Upper lobe of right lung (tissue), 1 donor: ENCODE measurements around the gene BCAS3. TPM values are rescaled to one million over a fixed set of nuclear protein-coding genes. Genes with fewer than 3 reads are reported as not detected.

ENCODE experiments used
- ATAC-seq: fragments of 200-7000 bp; cut with Tn5 transposase; one replicate; pipeline ENCODE4 v1.9.1; 2020; ENCODE audit warnings: mild to moderate bottlenecking, moderate library complexity
- DNase-seq: peaks from one replicate; pipeline ENCODE4 v3.0.0-alpha.2; 2020
- H3K27ac ChIP-seq: fragments of 200-600 bp; one replicate; pipeline ENCODE4 v1.8.0; 2022
- H3K27me3 ChIP-seq: fragments of 200-600 bp; one replicate; pipeline ENCODE4 v1.8.0; 2022; ENCODE audit warnings: mild to moderate bottlenecking
- H3K36me3 ChIP-seq: fragments of 200-600 bp; one replicate; pipeline ENCODE4 v1.8.0; 2022
- H3K4me1 ChIP-seq: fragments of 200-600 bp; one replicate; pipeline ENCODE4 v1.8.0; 2022
- H3K4me3 ChIP-seq: fragments of 200-600 bp; one replicate; pipeline ENCODE4 v1.8.0; 2022; ENCODE audit warnings: mild to moderate bottlenecking
- H3K9me3 ChIP-seq: fragments of 200-600 bp; one replicate; pipeline ENCODE4 v1.8.0; 2022
- intact Hi-C: fragments of 100-400 bp; cut with DNase I; formaldehyde crosslinking; loops from one replicate; pipeline ENCODE4 v1.11.0; 2022
- total RNA-seq: library from RNA; stranded (reverse); fragmentation: NEBNext Ultra II Directional; extraction: Animal tissue kit (Norgen Biotek cat#: 25700); gene quantifications from one replicate; pipeline ENCODE4 v1.2.1, GENCODE V29; 2021
- TF ChIP-seq, protein P1 (sequence below): fragments of 200-600 bp; IDR thresholded peaks from one replicate; pipeline ENCODE4 v1.8.0; 2022; ENCODE audit warnings: antibody characterized with exemption
- donor health status: DM: no; HTN: yes; CAD: no; lungs with severe emphysema.

Gene BCAS3
- total RNA-seq, 1 donor from 2014 or later = 23.5 TPM

DNA sequence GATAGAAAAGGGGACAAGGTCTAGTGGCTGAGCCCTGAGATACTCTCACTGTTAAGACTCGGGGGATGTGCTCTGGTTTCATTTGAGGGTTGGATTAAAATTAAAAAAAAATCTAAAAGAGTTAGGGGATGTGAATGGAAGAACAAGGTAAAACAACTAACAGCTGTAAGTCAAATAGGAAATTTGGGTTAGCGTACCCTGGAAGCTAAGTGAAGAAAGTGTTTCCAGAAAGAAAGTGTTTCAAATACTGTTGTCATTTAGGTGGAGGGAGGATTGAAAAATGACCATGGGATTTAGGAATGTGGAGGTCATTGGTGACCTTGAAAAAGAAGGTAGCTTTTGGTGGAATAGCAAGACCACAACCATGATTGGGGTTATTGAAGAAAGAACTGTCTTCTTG is 40.0 kb upstream of the BCAS3 start:
- TF ChIP-seq, protein P1, sequence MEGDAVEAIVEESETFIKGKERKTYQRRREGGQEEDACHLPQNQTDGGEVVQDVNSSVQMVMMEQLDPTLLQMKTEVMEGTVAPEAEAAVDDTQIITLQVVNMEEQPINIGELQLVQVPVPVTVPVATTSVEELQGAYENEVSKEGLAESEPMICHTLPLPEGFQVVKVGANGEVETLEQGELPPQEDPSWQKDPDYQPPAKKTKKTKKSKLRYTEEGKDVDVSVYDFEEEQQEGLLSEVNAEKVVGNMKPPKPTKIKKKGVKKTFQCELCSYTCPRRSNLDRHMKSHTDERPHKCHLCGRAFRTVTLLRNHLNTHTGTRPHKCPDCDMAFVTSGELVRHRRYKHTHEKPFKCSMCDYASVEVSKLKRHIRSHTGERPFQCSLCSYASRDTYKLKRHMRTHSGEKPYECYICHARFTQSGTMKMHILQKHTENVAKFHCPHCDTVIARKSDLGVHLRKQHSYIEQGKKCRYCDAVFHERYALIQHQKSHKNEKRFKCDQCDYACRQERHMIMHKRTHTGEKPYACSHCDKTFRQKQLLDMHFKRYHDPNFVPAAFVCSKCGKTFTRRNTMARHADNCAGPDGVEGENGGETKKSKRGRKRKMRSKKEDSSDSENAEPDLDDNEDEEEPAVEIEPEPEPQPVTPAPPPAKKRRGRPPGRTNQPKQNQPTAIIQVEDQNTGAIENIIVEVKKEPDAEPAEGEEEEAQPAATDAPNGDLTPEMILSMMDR = no peak
- ATAC-seq = no peak

GRCh38 chr17:60639019-60639330 is 38.7 kb upstream of the BCAS3 start:
- no peak overlapping the region for H3K27ac ChIP-seq
- ATAC-seq (no peak), DNase-seq (no peak)
- TF ChIP-seq, protein P1 = no peak
- no peaks in the 10 kb centered on the region for H3K4me1 ChIP-seq
- H3K36me3 ChIP-seq = peaks cover 29% of the 10 kb centered on the region
- intact Hi-C loops = no loop called here
- no peaks in the 10 kb centered on the region for H3K9me3 ChIP-seq
- no peaks in the 10 kb centered on the region for H3K27me3 ChIP-seq
- no peak overlapping the region for H3K4me3 ChIP-seq

More for the DNA sequence above, 40.0 kb upstream of the BCAS3 start:
- no peak overlapping the region for H3K27ac ChIP-seq
- DNase-seq = no peak
- no peaks in the 10 kb centered on the region for H3K4me1 ChIP-seq
- no peak overlapping the region for H3K4me3 ChIP-seq
- no peaks in the 10 kb centered on the region for H3K9me3 ChIP-seq
- H3K36me3 ChIP-seq = peaks cover 34% of the 10 kb centered on the region
- H3K27me3 ChIP-seq = no peaks in the 10 kb centered on the region
- intact Hi-C loops = no loop called here

GRCh38 chr17:60640503-60640902 is 37.1 kb upstream of the BCAS3 start:
- H3K9me3 ChIP-seq = no peaks in the 10 kb centered on the region
- H3K36me3 ChIP-seq = peaks cover 14% of the 10 kb centered on the region
- intact Hi-C loops = no loop called here
- TF ChIP-seq, protein P1 = peak; percentile 17
- no peaks in the 10 kb centered on the region for H3K4me1 ChIP-seq
- no peak overlapping the region for H3K27ac ChIP-seq
- no peak overlapping the region for H3K4me3 ChIP-seq
- H3K27me3 ChIP-seq = no peaks in the 10 kb centered on the region
- DNase-seq (no peak), ATAC-seq (no peak)

- peaks cover 8% of the 10 kb centered on the region for H3K36me3 ChIP-seq
- H3K27ac ChIP-seq = no peak overlapping the region
- no peaks in the 10 kb centered on the region for H3K27me3 ChIP-seq
- DNase-seq = no peak
- H3K9me3 ChIP-seq = no peaks in the 10 kb centered on the region
- no peak overlapping the region for H3K4me3 ChIP-seq
- intact Hi-C loops = no loop called here
- TF ChIP-seq, protein P1 = no peak
- H3K4me1 ChIP-seq = no peaks in the 10 kb centered on the region
- no peak for ATAC-seq
Measured at GRCh38 chr17:60641126-60641525, 36.5 kb upstream of the BCAS3 start.

- no peaks in the 10 kb centered on the region for H3K9me3 ChIP-seq
- ATAC-seq (peak; percentile 76), DNase-seq (no peak)
- H3K4me3 ChIP-seq = no peak overlapping the region
- H3K27ac ChIP-seq = no peak overlapping the region
- H3K36me3 ChIP-seq = peaks cover under 1% of the 10 kb centered on the region
- intact Hi-C loops = no loop called here
- H3K4me1 ChIP-seq = no peaks in the 10 kb centered on the region
- TF ChIP-seq, protein P1 = peak; percentile 53
- H3K27me3 ChIP-seq = no peaks in the 10 kb centered on the region
Measured at GRCh38 chr17:60641810-60642220, 35.8 kb upstream of the BCAS3 start.

DNA sequence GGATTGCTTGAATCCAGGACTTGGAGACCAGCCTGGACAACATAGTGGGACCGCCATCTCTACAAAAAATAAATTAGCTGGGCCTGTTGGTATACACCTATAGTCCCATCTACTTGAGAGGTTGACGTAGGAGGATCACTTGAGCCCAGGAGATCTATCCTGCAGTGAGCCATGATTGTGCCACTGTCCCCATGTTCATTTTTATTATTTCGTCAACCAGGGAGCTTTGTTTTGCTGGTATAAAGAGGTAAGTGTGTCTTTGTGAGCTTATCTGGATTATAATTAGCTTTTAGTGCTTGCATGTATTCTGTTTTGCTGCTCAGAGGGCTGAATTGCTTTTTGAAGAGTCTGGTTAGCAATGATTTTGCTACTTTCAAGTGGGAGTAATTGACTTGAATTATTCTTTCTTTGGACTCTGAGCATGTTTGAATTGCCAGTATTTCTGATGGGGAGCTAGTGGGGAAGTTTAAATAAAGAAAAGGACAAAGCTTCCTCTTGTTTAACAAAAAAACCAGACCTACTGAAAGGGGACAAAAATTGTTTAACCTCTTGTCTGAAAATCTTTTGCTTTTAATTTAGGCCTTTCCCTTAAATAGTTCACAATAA is 31.6 kb upstream of the BCAS3 start:
- peaks cover 27% of the 10 kb centered on the region for H3K36me3 ChIP-seq
- TF ChIP-seq, protein P1 = no peak
- no peaks in the 10 kb centered on the region for H3K9me3 ChIP-seq
- intact Hi-C loops = no loop called here
- no peak overlapping the region for H3K4me3 ChIP-seq
- no peak overlapping the region for H3K27ac ChIP-seq
- no peak for DNase-seq
- H3K4me1 ChIP-seq = no peaks in the 10 kb centered on the region
- H3K27me3 ChIP-seq = no peaks in the 10 kb centered on the region
- ATAC-seq = peak; percentile 30
